Activated T-helper 17 cell treated with anti-CD3 and anti-CD28 coated beads, Interleukin-2, amount 50 U/mL, for 72 hours (primary cell): ENCODE results near the gene RAB9B. TPM values are rescaled to one million over a fixed set of nuclear protein-coding genes. Genes with fewer than 3 reads are reported as not detected.

Source experiments
- total RNA-seq, 2 donors: library from RNA; stranded (reverse); gene quantifications; one replicate each; pipeline ENCODE4 v1.2.3, GENCODE V29; 2022

The RAB9B gene
- total RNA-seq, 2 donors from 2014 or later = 0.86 to 1.3 TPM

Other genes with a start within 250 kb of the RAB9B start
- gene TCEAL4, start 246.7 kb downstream of the RAB9B start, total RNA-seq = 10 to 100 TPM in 1 of 2 donors, 1 to 10 TPM in 1; 9.9 to 14.1 TPM
- 1 to 10 TPM; 4.1 to 9.1 TPM for gene TCEAL3, start 224.3 kb downstream of the RAB9B start, total RNA-seq
- gene TCEAL1, start 203.3 kb downstream of the RAB9B start, total RNA-seq = 1 to 10 TPM; 6.0 to 9.3 TPM
- gene MORF4L2, start 145.6 kb downstream of the RAB9B start, total RNA-seq = 100 to 1,000 TPM; 181 to 247 TPM
- not detected for gene TMEM31, start 121.3 kb downstream of the RAB9B start, total RNA-seq
- not detected for gene PLP1, start 55.4 kb downstream of the RAB9B start, total RNA-seq
- gene TMSB15B, start 130.4 kb upstream of the RAB9B start, total RNA-seq = 10 to 100 TPM in 1 of 2 donors, 1 to 10 TPM in 1; 9.0 to 11.1 TPM
- gene H2BW1, start 181.5 kb upstream of the RAB9B start, total RNA-seq = not detected
- not detected for gene H2BW2, start 207.7 kb upstream of the RAB9B start, total RNA-seq
- 1 to 10 TPM; 5.1 to 5.4 TPM for gene TMSB15C, start 244.0 kb upstream of the RAB9B start, total RNA-seq